HCT116 (cell line): ENCODE measurements around the gene JSRP1. TPM values are rescaled to one million over a fixed set of nuclear protein-coding genes. Genes with fewer than 3 reads are reported as not detected.

ENCODE experiments used
- ATAC-seq: fragments of 200-7000 bp; cut with Tn5 transposase; 2 replicates; pipeline ENCODE4 v1.9.1; 2020; ENCODE audit warnings: mild to moderate bottlenecking, moderate library complexity
- BruUV-seq: library from RNA; stranded (reverse); fragments of 400-500 nt; replicated peaks from 2 replicates; lab custom pipeline; 2021; lab: Mats Ljungman, UMichigan
- CTCF ChIA-PET: fragments of 300-600 bp; sonication (Branson Sonifier 250); formaldehyde crosslinking; loops from one replicate; lab custom pipeline; 2021; ENCODE audit warnings: antibody characterized with exemption; lab: Charles Lee
- POLR2A ChIA-PET: fragments of 300-600, 350-600 bp; sonication (Branson Sonifier 250); formaldehyde crosslinking; loops from one replicate; lab custom pipeline; 2021; ENCODE audit warnings: antibody characterized with exemption; lab: Charles Lee
- RAD21 ChIA-PET, 2 experiments: fragments of 300-600 bp; sonication (Branson Sonifier 250); formaldehyde crosslinking; loops; one replicate each; lab custom pipeline; 2023; ENCODE audit warnings: low total read pairs in 2 of 2; ENCODE audit not compliant: uncharacterized antibody in 2 of 2, unreplicated experiment in 2 of 2, low non-redundant PET in 1 of 2; lab: Charles Lee
- DNase-seq: peaks from one replicate; pipeline ENCODE4 v3.0.0-alpha.2; 2010; ENCODE audit warnings: low read depth, low spot score
- H2AFZ ChIP-seq: fragments of 200-600 bp; shearing (Covaris generic), sonication (generic); 2 replicates; pipeline ENCODE4 v1.6.1; 2017; ENCODE audit warnings: low read depth, mixed run types, mixed read lengths, antibody characterized with exemption, low read length; ENCODE audit not compliant: poor library complexity, severe bottlenecking
- H3K27ac ChIP-seq: 2 replicates; pipeline ENCODE4 v1.5.1; 2012; ENCODE audit warnings: low read depth, low read length
- H3K27me3 ChIP-seq: fragments of 200-600 bp; sonication (generic); 2 replicates; pipeline ENCODE4 v1.6.1; 2016; ENCODE audit warnings: mixed run types, low read length, mixed read lengths; ENCODE audit not compliant: insufficient read depth
- H3K36me3 ChIP-seq, 2 experiments: fragments of 200-500 bp in 1 of 2; fragments of 200-600 bp in 1 of 2; sonication (Bioruptor generic) in 1 of 2; sonication (generic) in 1 of 2; 2 replicates each; pipeline versions ENCODE4 v1.5.1 to v1.6.1; 2014 to 2016; ENCODE audit warnings: low read length in 2 of 2, inconsistent platforms in 1 of 2, mixed read lengths in 1 of 2, mixed run types in 1 of 2; ENCODE audit not compliant: insufficient read depth in 2 of 2, control insufficient read depth in 1 of 2
- H3K4me1 ChIP-seq, 2 experiments: fragments of 200-600 bp in 1 of 2; sonication (generic) in 1 of 2; 2 replicates each; pipeline versions ENCODE4 v1.5.1 to v1.6.1; 2012 to 2017; ENCODE audit warnings: low read length in 2 of 2, inconsistent platforms in 1 of 2, mild to moderate bottlenecking in 1 of 2, mixed read lengths in 1 of 2, mixed run types in 1 of 2, moderate library complexity in 1 of 2; ENCODE audit not compliant: insufficient read depth in 2 of 2, control insufficient read depth in 1 of 2
- H3K4me2 ChIP-seq: fragments of 200-600 bp; sonication (generic); 2 replicates; pipeline ENCODE4 v1.6.1; 2017; ENCODE audit warnings: mixed run types, low read length, mixed read lengths
- H3K4me3 ChIP-seq, 2 experiments: fragments of 200-600 bp in 1 of 2; sonication (generic) in 1 of 2; replicated peaks in 1 of 2; 2 replicates each; pipeline ENCODE4 v1.5.1; 2011 to 2016; ENCODE audit warnings: low read length in 2 of 2, control low read depth in 1 of 2, low read depth in 1 of 2, mild to moderate bottlenecking in 1 of 2, mixed read lengths in 1 of 2, mixed run types in 1 of 2
- H3K79me2 ChIP-seq: fragments of 200-600 bp; sonication (generic); 2 replicates; pipeline ENCODE4 v1.6.1; 2017; ENCODE audit warnings: mild to moderate bottlenecking, mixed run types, low read length, moderate library complexity, mixed read lengths; ENCODE audit not compliant: insufficient read depth
- H3K9ac ChIP-seq: fragments of 200-600 bp; sonication (generic); 2 replicates; pipeline ENCODE4 v1.6.1; 2016; ENCODE audit warnings: low read length, mixed read lengths
- H3K9me2 ChIP-seq: fragments of 200-600 bp; sonication (generic), shearing (Covaris generic); 2 replicates; pipeline ENCODE4 v1.6.1; 2017; ENCODE audit warnings: mixed run types, mild to moderate bottlenecking, moderate library complexity; ENCODE audit not compliant: insufficient read depth
- H3K9me3 ChIP-seq, 2 experiments: fragments of 200-500 bp in 1 of 2; fragments of 200-600 bp in 1 of 2; sonication (Bioruptor generic) in 1 of 2; sonication (generic) in 1 of 2; 2 replicates each; pipeline ENCODE4 v1.6.1; 2014 to 2017; ENCODE audit warnings: low read length in 2 of 2, mixed read lengths in 2 of 2, inconsistent platforms in 1 of 2, low read depth in 1 of 2, mild to moderate bottlenecking in 1 of 2, mixed run types in 1 of 2, moderate library complexity in 1 of 2; ENCODE audit not compliant: control insufficient read depth in 1 of 2, insufficient read depth in 1 of 2
- H4K20me1 ChIP-seq: fragments of 200-600 bp; sonication (generic), shearing (Covaris generic); 2 replicates; pipeline ENCODE4 v1.6.1; 2017; ENCODE audit warnings: mixed run types, mild to moderate bottlenecking, moderate library complexity; ENCODE audit not compliant: insufficient read depth
- CBX3 ChIP-seq: IDR thresholded peaks from 2 replicates; pipeline ENCODE4 v1.6.1; 2012; ENCODE audit warnings: low read depth
- CEBPB ChIP-seq: IDR thresholded peaks from 2 replicates; pipeline ENCODE4 v1.6.1; 2012; ENCODE audit warnings: low read depth
- EGR1 ChIP-seq: IDR thresholded peaks from 2 replicates; pipeline ENCODE4 v1.6.1; 2012; ENCODE audit warnings: low read depth
- EZH2 ChIP-seq: fragments of 200-600 bp; sonication (generic); IDR thresholded peaks from 2 replicates; pipeline ENCODE4 v1.6.1; 2017; ENCODE audit warnings: antibody characterized with exemption, mixed run types
- FOSL1 ChIP-seq: IDR thresholded peaks from 2 replicates; pipeline ENCODE4 v1.6.1; 2012; ENCODE audit warnings: low read depth
- POLR2A ChIP-seq: IDR thresholded peaks from 2 replicates; pipeline ENCODE4 v1.7.0; 2011; ENCODE audit warnings: borderline replicate concordance; ENCODE audit not compliant: insufficient read depth, insufficient read length; ENCODE audit errors: extremely low read depth
- POLR2AphosphoS5 ChIP-seq: IDR thresholded peaks from 2 replicates; pipeline ENCODE4 v1.6.1; 2011; ENCODE audit warnings: mild to moderate bottlenecking, low read depth, low read length, moderate library complexity
- RAD21 ChIP-seq: IDR thresholded peaks from 2 replicates; pipeline ENCODE4 v1.6.1; 2012; ENCODE audit warnings: low read depth, mild to moderate bottlenecking
- SIN3A ChIP-seq: IDR thresholded peaks from 2 replicates; pipeline ENCODE4 v1.6.1; 2012; ENCODE audit warnings: low read depth
- SP1 ChIP-seq: IDR thresholded peaks from 2 replicates; pipeline ENCODE4 v1.6.1; 2012; ENCODE audit warnings: low read depth
- intact Hi-C: fragments of 100-400 bp; cut with micrococcal nuclease; formaldehyde crosslinking; loops from 2 replicates; pipeline ENCODE4 v1.10.0; 2022
- total RNA-seq: library from RNA; stranded (reverse); gene quantifications from one replicate; pipeline ENCODE4 v1.2.1, GENCODE V29; 2021; ENCODE audit not compliant: unreplicated experiment
- TF ChIP-seq, protein P1 (sequence below), 3 experiments: fragments of 200-600 bp in 1 of 3; sonication (generic) in 1 of 3; IDR thresholded peaks in 2 of 3; conservative IDR thresholded peaks in 1 of 3; 2 replicates each; pipeline ENCODE4 v1.5.1; 2012 to 2017; ENCODE audit warnings: low read depth in 2 of 3, low read length in 2 of 3, antibody characterized with exemption in 1 of 3, borderline replicate concordance in 1 of 3, control low read depth in 1 of 3, mild to moderate bottlenecking in 1 of 3, mixed read lengths in 1 of 3, mixed run types in 1 of 3, moderate library complexity in 1 of 3; ENCODE audit not compliant: insufficient read depth in 1 of 3
- TF ChIP-seq, protein P2 (sequence below): IDR thresholded peaks from 2 replicates; pipeline ENCODE4 v1.6.1; 2012
- TF ChIP-seq, protein P3 (sequence below): IDR thresholded peaks from 2 replicates; pipeline ENCODE4 v1.6.1; 2012; ENCODE audit warnings: low read depth
- TF ChIP-seq, protein P4 (sequence below): IDR thresholded peaks from 2 replicates; pipeline ENCODE4 v1.6.1; 2012

Gene JSRP1
- total RNA-seq, 1 experiment from 2014 or later, result 0.30 TPM

DNA sequence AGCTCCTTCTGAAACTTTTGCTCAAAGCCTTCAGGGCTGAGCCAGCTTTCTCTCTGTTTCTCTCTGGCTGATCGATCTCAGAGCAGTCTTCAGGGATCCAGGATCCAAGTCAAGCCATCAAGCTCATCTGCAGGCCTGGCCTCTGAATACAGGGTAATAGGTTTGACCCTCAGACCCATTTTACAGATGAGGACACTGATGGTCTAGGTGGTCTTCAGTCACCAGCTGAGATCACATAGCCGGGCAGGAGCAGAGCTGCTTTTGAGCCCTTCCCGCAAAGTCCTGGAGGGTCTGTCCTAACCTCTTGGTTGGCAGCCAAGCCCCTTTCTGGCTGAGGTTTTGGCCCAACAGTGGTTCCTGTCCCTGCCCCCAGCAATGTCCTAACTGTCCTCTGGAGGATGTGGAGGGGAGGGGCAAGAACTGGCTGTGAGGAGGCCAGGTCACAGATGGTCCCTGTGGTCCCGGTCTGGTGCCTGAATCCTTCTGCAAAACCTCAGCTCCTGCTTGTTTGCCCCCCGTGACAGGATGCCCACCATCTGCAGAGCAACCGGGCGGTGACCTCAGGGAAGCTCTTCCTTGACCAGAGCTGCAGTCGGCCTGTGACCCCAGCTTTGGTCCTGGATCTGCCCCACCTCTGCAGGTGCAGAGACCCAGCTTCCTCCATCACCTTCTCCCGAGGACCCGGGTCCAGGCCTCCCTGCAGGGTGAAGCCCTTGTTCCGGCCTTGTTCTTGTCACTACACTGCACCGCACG is 31.5 kb upstream of the JSRP1 start:
- CTCF ChIA-PET, result no interaction called here
- ATAC-seq, result no peak
- H3K9ac ChIP-seq, result no peak overlapping the region
- no peak for TF ChIP-seq RAD21
- no peak for TF ChIP-seq POLR2AphosphoS5
- no peak for TF ChIP-seq CBX3
- no peak for TF ChIP-seq POLR2A
- TF ChIP-seq, all 23 proteins: peak for 0
- no TSS peak for BruUV-seq
- H3K9me3 ChIP-seq, result no peaks in the 10 kb centered on the region
- H3K36me3 ChIP-seq, result no peaks in the 10 kb centered on the region
- no peak overlapping the region for H2AFZ ChIP-seq
- H3K9me2 ChIP-seq, result no peaks in the 10 kb centered on the region
- no peak for DNase-seq
- H3K4me3 ChIP-seq, result no peak overlapping the region
- no peak overlapping the region for H3K4me2 ChIP-seq
- H3K79me2 ChIP-seq, result no peaks in the 10 kb centered on the region
- intact Hi-C loops, result no loop called here
- H4K20me1 ChIP-seq, result no peaks in the 10 kb centered on the region
- H3K27me3 ChIP-seq, result no peaks in the 10 kb centered on the region
- no peaks in the 10 kb centered on the region for H3K4me1 ChIP-seq
- no peak overlapping the region for H3K27ac ChIP-seq
- ChIA-PET RAD21 (no interaction called here), POLR2A (no interaction called here)

DNA sequence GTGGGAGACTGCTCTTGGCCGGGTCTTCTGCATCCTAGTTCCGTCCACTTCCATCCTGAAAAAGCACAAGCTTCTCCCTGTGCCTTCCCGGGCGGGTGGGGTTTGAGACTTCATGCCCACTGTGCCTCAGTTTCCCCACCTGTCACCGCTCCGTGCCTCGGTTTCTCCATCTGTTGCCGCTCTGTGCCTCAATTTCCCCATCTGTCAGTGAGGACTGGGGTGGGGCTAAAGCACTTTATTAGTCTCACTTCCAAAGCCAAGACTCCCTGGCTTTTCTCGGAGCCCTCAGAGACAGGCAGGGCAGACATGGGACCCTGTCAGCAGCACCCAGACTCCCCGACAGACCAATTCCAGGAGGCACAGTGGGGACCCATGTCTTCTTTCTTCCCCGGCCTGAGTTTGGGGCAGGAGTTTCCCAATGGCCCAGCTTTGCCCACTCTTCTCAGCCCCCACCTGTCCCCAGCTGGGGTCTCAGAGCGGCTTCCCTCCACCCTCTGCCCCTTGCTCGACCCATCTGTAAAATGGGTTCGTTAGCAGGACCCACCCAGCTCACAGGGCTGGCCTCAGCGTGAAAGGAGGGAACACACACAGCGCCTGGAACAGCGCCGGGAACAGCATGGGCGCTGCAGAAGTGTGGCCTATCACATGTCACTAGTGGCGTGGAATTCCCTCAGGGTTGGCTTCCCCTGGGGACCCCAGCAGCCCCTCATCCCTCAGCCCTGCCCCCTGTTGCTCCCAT is 30.4 kb upstream of the JSRP1 start:
- Histone ChIP-seq H3K9me2 (no peaks in the 10 kb centered on the region), H3K9ac (no peak overlapping the region), H3K9me3 (no peaks in the 10 kb centered on the region), H3K27me3 (no peaks in the 10 kb centered on the region), H4K20me1 (no peaks in the 10 kb centered on the region), H3K27ac (no peak overlapping the region), H3K4me2 (no peak overlapping the region), H3K36me3 (no peaks in the 10 kb centered on the region), H3K4me1 (no peaks in the 10 kb centered on the region), H3K79me2 (no peaks in the 10 kb centered on the region), H3K4me3 (no peak overlapping the region), H2AFZ (no peak overlapping the region)
- ATAC-seq, result no peak
- intact Hi-C loops, result no loop called here
- DNase-seq, result no peak
- no TSS peak for BruUV-seq
- RAD21 ChIA-PET, result no interaction called here
- CTCF ChIA-PET, result no interaction called here
- POLR2A ChIA-PET, result no interaction called here
- no peak for TF ChIP-seq SIN3A
- no peak for TF ChIP-seq CEBPB
- TF ChIP-seq CBX3, result no peak
- TF ChIP-seq, protein P1, sequence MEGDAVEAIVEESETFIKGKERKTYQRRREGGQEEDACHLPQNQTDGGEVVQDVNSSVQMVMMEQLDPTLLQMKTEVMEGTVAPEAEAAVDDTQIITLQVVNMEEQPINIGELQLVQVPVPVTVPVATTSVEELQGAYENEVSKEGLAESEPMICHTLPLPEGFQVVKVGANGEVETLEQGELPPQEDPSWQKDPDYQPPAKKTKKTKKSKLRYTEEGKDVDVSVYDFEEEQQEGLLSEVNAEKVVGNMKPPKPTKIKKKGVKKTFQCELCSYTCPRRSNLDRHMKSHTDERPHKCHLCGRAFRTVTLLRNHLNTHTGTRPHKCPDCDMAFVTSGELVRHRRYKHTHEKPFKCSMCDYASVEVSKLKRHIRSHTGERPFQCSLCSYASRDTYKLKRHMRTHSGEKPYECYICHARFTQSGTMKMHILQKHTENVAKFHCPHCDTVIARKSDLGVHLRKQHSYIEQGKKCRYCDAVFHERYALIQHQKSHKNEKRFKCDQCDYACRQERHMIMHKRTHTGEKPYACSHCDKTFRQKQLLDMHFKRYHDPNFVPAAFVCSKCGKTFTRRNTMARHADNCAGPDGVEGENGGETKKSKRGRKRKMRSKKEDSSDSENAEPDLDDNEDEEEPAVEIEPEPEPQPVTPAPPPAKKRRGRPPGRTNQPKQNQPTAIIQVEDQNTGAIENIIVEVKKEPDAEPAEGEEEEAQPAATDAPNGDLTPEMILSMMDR (IDR thresholded peaks at IDR 0.05 in 2 of 3, conservative IDR thresholded peaks at IDR 0.05 in 1 of 3; ENCODE audit: borderline replicate concordance in 1 of 3, insufficient read depth in 1 of 3, low read depth in 2 of 3, low read length in 2 of 3), result no peak
- no peak for TF ChIP-seq SP1
- no peak for TF ChIP-seq FOSL1
- TF ChIP-seq, protein P2, sequence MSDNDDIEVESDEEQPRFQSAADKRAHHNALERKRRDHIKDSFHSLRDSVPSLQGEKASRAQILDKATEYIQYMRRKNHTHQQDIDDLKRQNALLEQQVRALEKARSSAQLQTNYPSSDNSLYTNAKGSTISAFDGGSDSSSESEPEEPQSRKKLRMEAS, result no peak
- no peak for TF ChIP-seq EGR1
- no peak for TF ChIP-seq EZH2
- TF ChIP-seq POLR2A, result no peak
- TF ChIP-seq, protein P3, sequence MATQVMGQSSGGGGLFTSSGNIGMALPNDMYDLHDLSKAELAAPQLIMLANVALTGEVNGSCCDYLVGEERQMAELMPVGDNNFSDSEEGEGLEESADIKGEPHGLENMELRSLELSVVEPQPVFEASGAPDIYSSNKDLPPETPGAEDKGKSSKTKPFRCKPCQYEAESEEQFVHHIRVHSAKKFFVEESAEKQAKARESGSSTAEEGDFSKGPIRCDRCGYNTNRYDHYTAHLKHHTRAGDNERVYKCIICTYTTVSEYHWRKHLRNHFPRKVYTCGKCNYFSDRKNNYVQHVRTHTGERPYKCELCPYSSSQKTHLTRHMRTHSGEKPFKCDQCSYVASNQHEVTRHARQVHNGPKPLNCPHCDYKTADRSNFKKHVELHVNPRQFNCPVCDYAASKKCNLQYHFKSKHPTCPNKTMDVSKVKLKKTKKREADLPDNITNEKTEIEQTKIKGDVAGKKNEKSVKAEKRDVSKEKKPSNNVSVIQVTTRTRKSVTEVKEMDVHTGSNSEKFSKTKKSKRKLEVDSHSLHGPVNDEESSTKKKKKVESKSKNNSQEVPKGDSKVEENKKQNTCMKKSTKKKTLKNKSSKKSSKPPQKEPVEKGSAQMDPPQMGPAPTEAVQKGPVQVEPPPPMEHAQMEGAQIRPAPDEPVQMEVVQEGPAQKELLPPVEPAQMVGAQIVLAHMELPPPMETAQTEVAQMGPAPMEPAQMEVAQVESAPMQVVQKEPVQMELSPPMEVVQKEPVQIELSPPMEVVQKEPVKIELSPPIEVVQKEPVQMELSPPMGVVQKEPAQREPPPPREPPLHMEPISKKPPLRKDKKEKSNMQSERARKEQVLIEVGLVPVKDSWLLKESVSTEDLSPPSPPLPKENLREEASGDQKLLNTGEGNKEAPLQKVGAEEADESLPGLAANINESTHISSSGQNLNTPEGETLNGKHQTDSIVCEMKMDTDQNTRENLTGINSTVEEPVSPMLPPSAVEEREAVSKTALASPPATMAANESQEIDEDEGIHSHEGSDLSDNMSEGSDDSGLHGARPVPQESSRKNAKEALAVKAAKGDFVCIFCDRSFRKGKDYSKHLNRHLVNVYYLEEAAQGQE, result no peak
- TF ChIP-seq, protein P4, sequence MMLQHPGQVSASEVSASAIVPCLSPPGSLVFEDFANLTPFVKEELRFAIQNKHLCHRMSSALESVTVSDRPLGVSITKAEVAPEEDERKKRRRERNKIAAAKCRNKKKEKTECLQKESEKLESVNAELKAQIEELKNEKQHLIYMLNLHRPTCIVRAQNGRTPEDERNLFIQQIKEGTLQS, result no peak
